Measurements from ENCODE around the gene SLC6A8.

GRCh38 chrX:153653556-153653955 lies 34.2 kb upstream of the SLC6A8 start:
- no peak for TF ChIP-seq CTCF (IDR thresholded peaks at IDR 0.05)
- no peak for TF ChIP-seq POLR2AphosphoS5 (IDR thresholded peaks at IDR 0.05)
